Fibroblast of the aortic adventitia (primary cell): ENCODE measurements around the gene MOB3B. TPM values are rescaled to one million over a fixed set of nuclear protein-coding genes. Genes with fewer than 3 reads are reported as not detected.

Source experiments
- DNase-seq: peaks from one replicate; pipeline ENCODE4 v3.0.0-alpha.2; 2010; ENCODE audit warnings: low read depth
- H3K4me3 ChIP-seq: 2 replicates; pipeline ENCODE4 v1.5.1; 2011; ENCODE audit warnings: low read depth, mild to moderate bottlenecking, control low read depth, low read length, moderate library complexity
- CTCF ChIP-seq: IDR thresholded peaks from 2 replicates; pipeline ENCODE4 v1.5.1; 2011; ENCODE audit warnings: mild to moderate bottlenecking, low read length, control low read depth, inconsistent platforms; ENCODE audit not compliant: insufficient read depth
- total RNA-seq: library from RNA; depleted of rRNA; stranded (reverse); fragments of >200 nt; gene quantifications from 2 replicates; pipeline ENCODE4 v1.2.3, GENCODE V29; 2012; ENCODE audit warnings: low replicate concordance

The MOB3B gene
- total RNA-seq, 1 donor: under 0.01 TPM

- no peak for DNase-seq
- no peak for TF ChIP-seq CTCF
- no peak overlapping the region for H3K4me3 ChIP-seq
Observed at GRCh38 chr9:27350382-27350976, 179.1 kb downstream of the MOB3B start.

- DNase-seq: no peak
- TF ChIP-seq CTCF: no peak
- H3K4me3 ChIP-seq: no peak overlapping the region
Observed at GRCh38 chr9:27349698-27350080, 179.9 kb downstream of the MOB3B start.

GRCh38 chr9:27348785-27349697 lies 180.6 kb downstream of the MOB3B start:
- DNase-seq: no peak
- no peak overlapping the region for H3K4me3 ChIP-seq
- no peak for TF ChIP-seq CTCF

GRCh38 chr9:27347889-27348288 lies 181.7 kb downstream of the MOB3B start:
- no peak for TF ChIP-seq CTCF
- H3K4me3 ChIP-seq: no peak overlapping the region
- DNase-seq: no peak

GRCh38 chr9:27344776-27345175 lies 184.8 kb downstream of the MOB3B start:
- H3K4me3 ChIP-seq: no peak overlapping the region
- DNase-seq: no peak
- no peak for TF ChIP-seq CTCF

- no peak for DNase-seq
- no peak overlapping the region for H3K4me3 ChIP-seq
- no peak for TF ChIP-seq CTCF
Observed at GRCh38 chr9:27341545-27342294, 187.9 kb downstream of the MOB3B start.
